Measurements from ENCODE around the gene GPRC5B. TPM values are rescaled to one million over a fixed set of nuclear protein-coding genes. Genes with fewer than 3 reads are reported as not detected.

GPRC5B gene
- total RNA-seq, 2 experiments from 2014 or later, result not detected

GRCh38 chr16:19812986-19813385 is 71.7 kb downstream of the GPRC5B start:
- no peaks in the 10 kb centered on the region for H3K36me3 Mint-ChIP-seq (ENCODE audit: low read depth)
- ATAC-seq (no peak), DNase-seq (no peak)
- intact Hi-C loops (cut with micrococcal nuclease), result no loop called here
- H3K9me3 Mint-ChIP-seq, result peaks cover 5% of the 10 kb centered on the region
- ChIA-PET CTCF (no interaction called here), POLR2A (no interaction called here)
- H3K4me3 Mint-ChIP-seq, result no peak overlapping the region
- peaks cover 2% of the 10 kb centered on the region for H3K27me3 Mint-ChIP-seq
- H3K4me1 Mint-ChIP-seq (ENCODE audit: low read depth), result no peaks in the 10 kb centered on the region
- no peak overlapping the region for H3K27ac Mint-ChIP-seq
- no peak for TF ChIP-seq CTCF (IDR thresholded peaks at IDR 0.05)

GRCh38 chr16:19810817-19811731 is 73.6 kb downstream of the GPRC5B start:
- CTCF ChIA-PET, result no interaction called here
- H3K27me3 Mint-ChIP-seq, result peaks cover 1% of the 10 kb centered on the region
- intact Hi-C loops (cut with micrococcal nuclease), result no loop called here
- no peak for DNase-seq
- no peak overlapping the region for H3K27ac Mint-ChIP-seq
- ATAC-seq, result no peak
- H3K36me3 Mint-ChIP-seq (ENCODE audit: low read depth), result no peaks in the 10 kb centered on the region
- POLR2A ChIA-PET, result interaction anchor here (1.1 kb wide), 1 partner anchor 105 kb away, joined by 3 read pairs; no protein-coding TSS in a partner anchor
- no peaks in the 10 kb centered on the region for H3K4me1 Mint-ChIP-seq (ENCODE audit: low read depth)
- no peak for TF ChIP-seq CTCF (IDR thresholded peaks at IDR 0.05)
- peaks cover 5% of the 10 kb centered on the region for H3K9me3 Mint-ChIP-seq
- no peak overlapping the region for H3K4me3 Mint-ChIP-seq

GRCh38 chr16:19809693-19810092 is 75.0 kb downstream of the GPRC5B start:
- no peak for TF ChIP-seq CTCF (IDR thresholded peaks at IDR 0.05)
- Mint-ChIP-seq H3K36me3 (ENCODE audit: low read depth) (no peaks in the 10 kb centered on the region), H3K4me1 (ENCODE audit: low read depth) (peaks cover 6% of the 10 kb centered on the region), H3K4me3 (no peak overlapping the region), H3K9me3 (peaks cover 13% of the 10 kb centered on the region), H3K27me3 (no peaks in the 10 kb centered on the region), H3K27ac (no peak overlapping the region)
- ChIA-PET POLR2A (no interaction called here), CTCF (no interaction called here)
- DNase-seq, result no peak
- ATAC-seq, result no peak
- intact Hi-C loops (cut with micrococcal nuclease), result no loop called here

GRCh38 chr16:19809121-19809635 is 75.5 kb downstream of the GPRC5B start:
- ATAC-seq, result no peak

More at GRCh38 chr16:19809121-19809635, 75.5 kb downstream of the GPRC5B start:
- intact Hi-C loops (cut with micrococcal nuclease), result no loop called here
- TF ChIP-seq CTCF (IDR thresholded peaks at IDR 0.05), result no peak
- POLR2A ChIA-PET, result no interaction called here
- no peak for DNase-seq
- Mint-ChIP-seq H3K9me3 (peaks cover 13% of the 10 kb centered on the region), H3K27ac (no peak overlapping the region), H3K4me1 (ENCODE audit: low read depth) (peaks cover 11% of the 10 kb centered on the region), H3K4me3 (no peak overlapping the region), H3K36me3 (ENCODE audit: low read depth) (no peaks in the 10 kb centered on the region), H3K27me3 (no peaks in the 10 kb centered on the region)
- CTCF ChIA-PET, result no interaction called here
